Thyroid gland (tissue), 4 donors: ENCODE results near the gene ABCF1. TPM values are rescaled to one million over a fixed set of nuclear protein-coding genes. Genes with fewer than 3 reads are reported as not detected.

Experiments
- DNase-seq, 2 donors: peaks; one replicate each; pipeline ENCODE4 v3.0.0-alpha.2; 2019
- H3K27ac ChIP-seq, 3 donors: fragments of 200-600 bp; sonication (generic); 1 replicate in 2 of 3; 2 replicates in 1 of 3; pipeline ENCODE4 v1.5.1; 2016 to 2019; ENCODE audit warnings: mild to moderate bottlenecking in 1 of 3, moderate library complexity in 1 of 3
- H3K27me3 ChIP-seq: fragments of 200-600 bp; sonication (generic); one replicate; pipeline ENCODE4 v1.5.1; 2019
- H3K36me3 ChIP-seq, 2 donors: fragments of 200-600 bp; sonication (generic); one replicate each; pipeline ENCODE4 v1.5.1; 2016 to 2019
- H3K4me1 ChIP-seq, 2 donors: fragments of 200-600 bp; sonication (generic); one replicate each; pipeline ENCODE4 v1.5.1; 2017 to 2019
- H3K4me3 ChIP-seq, 3 donors: fragments of 200-600 bp; sonication (generic); replicated peaks in 1 of 3; 1 replicate in 2 of 3; 2 replicates in 1 of 3; pipeline ENCODE4 v1.5.1; 2016; ENCODE audit warnings: mild to moderate bottlenecking in 1 of 3
- H3K9me3 ChIP-seq: fragments of 200-600 bp; sonication (generic); one replicate; pipeline ENCODE4 v1.5.1; 2017
- POLR2A ChIP-seq, 2 donors: fragments of 450-650 bp; IDR thresholded peaks; one replicate each; pipeline ENCODE4 v1.6.1; 2017; ENCODE audit warnings: antibody characterized with exemption in 2 of 2, mild to moderate bottlenecking in 2 of 2, moderate library complexity in 1 of 2
- WGBS, 2 donors: methylation state at CpG; one replicate each; pipeline ENCODE4 v1.1.5; 2017; 5-methylcytosine and 5-hydroxymethylcytosine counted together
- intact Hi-C: fragments of 100-400 bp; cut with DNase I; formaldehyde crosslinking; loops from one replicate; pipeline ENCODE4 v1.15.1; 2023
- total RNA-seq, 4 donors: library from RNA; depleted of rRNA; stranded (reverse); fragments of >200 nt; gene quantifications; one replicate each; pipeline ENCODE4 v1.2.3, GENCODE V29; 2016
- TF ChIP-seq, protein P1 (sequence below), 6 experiments: fragments of 200-600 bp in 3 of 6; fragments of 450-650 bp in 3 of 6; sonication (generic) in 3 of 6; IDR thresholded peaks; one replicate each; pipeline ENCODE4 v1.5.1; 2016 to 2019; ENCODE audit warnings: antibody characterized with exemption in 6 of 6, mild to moderate bottlenecking in 2 of 6, inconsistent platforms in 1 of 6, moderate library complexity in 1 of 6

ABCF1 gene
- total RNA-seq, 4 donors from 2014 or later = 41.4 to 47.1 (median 43.5) TPM

DNA sequence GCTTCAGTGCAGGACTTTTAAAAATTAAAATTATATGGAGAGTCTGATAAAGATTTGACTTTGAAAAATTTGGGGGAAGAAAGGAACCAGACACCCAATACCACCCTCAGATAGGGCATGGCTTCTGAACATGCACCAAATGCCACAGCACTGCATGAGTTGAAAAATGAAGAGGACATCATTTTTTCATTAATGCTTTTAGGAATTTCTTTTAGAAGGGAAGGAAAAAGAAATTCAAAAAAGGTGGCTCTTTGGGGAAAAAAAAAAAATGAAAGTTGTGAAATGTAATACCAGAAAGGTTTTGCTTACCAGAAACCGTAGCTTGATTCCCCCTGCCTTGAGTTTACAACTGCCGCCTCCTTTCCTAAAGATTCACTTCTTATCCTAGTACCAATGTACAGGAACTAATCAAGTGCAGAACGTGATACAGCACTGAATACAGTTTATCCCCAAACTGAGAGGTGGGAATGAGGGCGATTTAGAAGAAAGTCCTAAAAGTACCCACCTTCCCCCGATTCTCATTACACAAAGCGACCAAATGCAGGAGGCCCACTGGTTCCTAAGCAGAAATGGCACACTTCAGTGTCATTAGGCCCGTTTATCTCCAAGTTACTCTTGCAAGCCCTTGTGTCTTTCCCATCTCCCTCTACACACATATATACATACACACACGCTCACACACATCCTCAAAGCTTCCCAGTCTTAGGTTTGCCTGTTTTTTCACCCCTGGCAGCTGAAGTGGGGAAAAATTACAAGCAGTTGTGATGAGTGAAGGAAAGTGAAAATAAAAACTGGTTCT lies 43.0 kb downstream of the ABCF1 start:
- peak overlapping the region; percentile 97 to 100 (median 98) for H3K27ac ChIP-seq
- H3K4me1 ChIP-seq = peaks cover 54 to 56% of the 10 kb centered on the region in 2 donors

DNA sequence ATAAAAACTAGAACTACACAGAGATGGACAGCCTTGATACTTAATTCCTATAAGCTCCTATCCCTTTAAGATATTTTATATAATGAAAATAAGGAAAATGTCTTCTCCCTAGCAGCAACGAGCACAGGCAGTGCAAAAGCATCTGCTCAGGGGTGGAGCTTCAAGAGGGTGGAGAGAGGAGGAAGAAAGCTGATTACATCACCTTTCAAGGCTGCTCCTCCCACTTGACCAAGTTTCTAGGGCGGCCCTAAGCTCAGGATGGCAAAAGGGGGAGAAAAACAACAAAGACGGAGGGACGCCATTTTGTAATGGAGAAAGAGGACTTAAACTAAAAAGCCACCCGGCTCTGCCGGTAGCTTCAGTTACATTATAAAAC lies 43.6 kb downstream of the ABCF1 start:
- Histone ChIP-seq H3K27me3 (no peaks in the 10 kb centered on the region), H3K9me3 (no peaks in the 10 kb centered on the region), H3K4me1 (peaks cover 54 to 56% of the 10 kb centered on the region in 2 donors), H3K4me3 (peak overlapping the region in 2 of 3 donors; percentile 87 to 88), H3K27ac (peak overlapping the region; percentile 97 to 100 (median 98)), H3K36me3 (peaks cover 14 to 15% of the 10 kb centered on the region in 2 donors)
- DNase-seq = peak; percentile 88 to 90
- intact Hi-C loops = no loop called here
- TF ChIP-seq, protein P1, sequence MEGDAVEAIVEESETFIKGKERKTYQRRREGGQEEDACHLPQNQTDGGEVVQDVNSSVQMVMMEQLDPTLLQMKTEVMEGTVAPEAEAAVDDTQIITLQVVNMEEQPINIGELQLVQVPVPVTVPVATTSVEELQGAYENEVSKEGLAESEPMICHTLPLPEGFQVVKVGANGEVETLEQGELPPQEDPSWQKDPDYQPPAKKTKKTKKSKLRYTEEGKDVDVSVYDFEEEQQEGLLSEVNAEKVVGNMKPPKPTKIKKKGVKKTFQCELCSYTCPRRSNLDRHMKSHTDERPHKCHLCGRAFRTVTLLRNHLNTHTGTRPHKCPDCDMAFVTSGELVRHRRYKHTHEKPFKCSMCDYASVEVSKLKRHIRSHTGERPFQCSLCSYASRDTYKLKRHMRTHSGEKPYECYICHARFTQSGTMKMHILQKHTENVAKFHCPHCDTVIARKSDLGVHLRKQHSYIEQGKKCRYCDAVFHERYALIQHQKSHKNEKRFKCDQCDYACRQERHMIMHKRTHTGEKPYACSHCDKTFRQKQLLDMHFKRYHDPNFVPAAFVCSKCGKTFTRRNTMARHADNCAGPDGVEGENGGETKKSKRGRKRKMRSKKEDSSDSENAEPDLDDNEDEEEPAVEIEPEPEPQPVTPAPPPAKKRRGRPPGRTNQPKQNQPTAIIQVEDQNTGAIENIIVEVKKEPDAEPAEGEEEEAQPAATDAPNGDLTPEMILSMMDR (IDR thresholded peaks at IDR 0.05) = no peak
- TF ChIP-seq POLR2A (IDR thresholded peaks at IDR 0.05) = peak in 1 of 2 donors; percentile 96
- WGBS, 2 donors = 1% methylated on average over 6 of the region's 6 CpGs

More for the DNA sequence above, 43.0 kb downstream of the ABCF1 start:
- intact Hi-C loops = no loop called here
- peak overlapping the region in 2 of 3 donors; percentile 12 to 29 for H3K4me3 ChIP-seq
- WGBS, 2 donors = 32 to 35% methylated on average over 8 of the region's 8 CpGs
- no peaks in the 10 kb centered on the region for H3K27me3 ChIP-seq
- DNase-seq = no peak
- no peaks in the 10 kb centered on the region for H3K9me3 ChIP-seq
- no peak for TF ChIP-seq POLR2A (IDR thresholded peaks at IDR 0.05)
- TF ChIP-seq, protein P1 (IDR thresholded peaks at IDR 0.05) = no peak
- H3K36me3 ChIP-seq = peaks cover 13 to 17% of the 10 kb centered on the region in 2 donors

DNA sequence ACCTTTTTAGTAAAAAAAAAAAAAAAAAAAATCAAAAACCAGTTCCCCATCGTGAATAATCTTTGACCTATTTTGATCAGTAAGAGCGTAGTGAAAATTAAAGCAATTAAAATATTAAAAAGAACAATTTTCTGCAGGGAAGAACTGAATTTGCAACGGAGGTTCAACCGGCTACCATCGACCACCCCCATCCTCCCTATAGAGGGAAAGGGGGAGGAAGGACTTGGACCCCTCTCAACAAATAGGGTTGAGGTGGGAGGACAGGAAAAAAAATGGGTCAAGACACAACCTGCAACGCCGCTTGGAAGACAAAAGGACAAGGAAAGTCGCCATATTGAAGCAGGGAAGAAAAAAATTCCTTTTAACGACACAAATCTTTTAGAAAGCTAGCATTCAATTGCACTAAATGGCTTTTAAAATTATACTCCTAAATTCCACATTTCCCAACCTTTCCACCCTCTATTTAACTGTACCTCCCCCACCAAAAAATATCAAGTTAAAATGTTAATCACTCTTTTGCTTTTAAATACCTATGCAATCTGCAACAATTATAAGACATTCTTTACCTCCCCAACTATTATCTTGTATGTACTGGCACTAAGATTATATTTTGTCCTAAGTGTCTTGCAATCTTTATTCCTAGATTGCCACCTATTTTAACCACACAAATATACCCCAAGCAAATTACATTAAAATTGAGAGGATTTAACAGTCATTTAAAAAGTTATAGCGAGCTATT lies 44.1 kb downstream of the ABCF1 start:
- H3K4me1 ChIP-seq = peaks cover 51 to 52% of the 10 kb centered on the region in 2 donors
- H3K27me3 ChIP-seq = no peaks in the 10 kb centered on the region
- intact Hi-C loops = no loop called here
- peak; percentile 46 to 52 for DNase-seq
- no peaks in the 10 kb centered on the region for H3K9me3 ChIP-seq
- WGBS, 2 donors = 0% methylated on average over 10 of the region's 10 CpGs
- peak overlapping the region; percentile 74 to 88 (median 87) for H3K4me3 ChIP-seq
- TF ChIP-seq, protein P1 (IDR thresholded peaks at IDR 0.05) = no peak
- no peak for TF ChIP-seq POLR2A (IDR thresholded peaks at IDR 0.05)
- H3K36me3 ChIP-seq = peaks cover 19 to 20% of the 10 kb centered on the region in 2 donors
- peak overlapping the region; percentile 97 to 100 (median 98) for H3K27ac ChIP-seq

DNA sequence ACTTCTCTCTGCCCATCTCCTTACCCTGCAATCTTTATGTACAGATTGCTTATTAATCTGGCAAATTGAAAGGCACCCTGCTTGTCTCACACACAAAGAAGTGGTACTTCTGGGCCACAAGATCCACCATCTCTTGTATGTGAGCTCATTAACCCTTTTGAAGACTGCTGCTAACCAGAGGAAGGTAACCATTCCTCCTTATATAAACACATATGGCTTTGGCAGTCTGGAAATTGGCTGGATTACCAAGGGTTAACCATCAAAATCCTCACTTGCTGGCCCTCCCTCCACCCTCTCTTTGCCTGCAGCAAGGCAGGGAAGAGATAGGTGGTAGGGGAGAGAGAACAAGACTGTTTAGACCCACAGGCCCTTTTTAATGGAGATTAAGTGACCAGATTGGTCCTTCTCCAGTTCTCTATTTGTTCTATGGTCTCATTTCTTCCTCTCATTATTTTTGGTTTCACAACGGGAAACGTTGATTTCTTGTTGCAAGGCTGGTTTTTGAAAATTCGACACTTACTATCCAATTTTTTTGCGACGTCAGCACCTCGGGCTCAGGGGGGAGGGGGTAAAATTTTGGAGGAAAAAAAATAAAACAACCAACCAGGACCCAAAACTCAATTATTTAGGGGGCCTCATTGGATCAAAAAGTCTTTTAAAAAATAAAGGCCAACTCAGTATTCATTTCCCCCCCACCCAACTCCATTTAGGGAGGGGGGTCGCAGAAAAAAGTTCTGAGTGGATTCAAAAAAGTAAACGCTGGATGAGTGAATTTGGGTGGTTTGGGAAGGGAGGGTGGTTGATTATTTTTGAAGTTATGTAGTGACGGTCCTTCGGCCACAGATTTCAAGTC lies 44.9 kb downstream of the ABCF1 start:
- TF ChIP-seq, protein P1 (IDR thresholded peaks at IDR 0.05) = no peak
- TF ChIP-seq POLR2A (IDR thresholded peaks at IDR 0.05) = no peak
- peak overlapping the region; percentile 97 to 100 (median 98) for H3K27ac ChIP-seq
- 0 to 1% methylated on average over 10 of the region's 10 CpGs for WGBS, 2 donors
- intact Hi-C loops = no loop called here
- no peaks in the 10 kb centered on the region for H3K27me3 ChIP-seq
- peak overlapping the region; percentile 74 to 88 (median 87) for H3K4me3 ChIP-seq
- DNase-seq = no peak
- H3K36me3 ChIP-seq = peaks cover 26 to 27% of the 10 kb centered on the region in 2 donors
- H3K9me3 ChIP-seq = no peaks in the 10 kb centered on the region
- H3K4me1 ChIP-seq = peaks cover 43 to 44% of the 10 kb centered on the region in 2 donors
